Activated CD8-positive, alpha-beta T cell treated with anti-CD3 and anti-CD28 coated beads for 36 hours (primary cell): Measurements from ENCODE around the gene STBD1. TPM values are rescaled to one million over a fixed set of nuclear protein-coding genes. Genes with fewer than 3 reads are reported as not detected.

Experiments
- ATAC-seq: fragments of 200-7000 bp; cut with Tn5 transposase; one replicate; pipeline ENCODE4 v1.10.0; 2021; ENCODE audit warnings: mild to moderate bottlenecking, moderate library complexity
- CTCF ChIA-PET: fragments of 350-600 bp; sonication (Branson Sonifier 250); formaldehyde crosslinking; loops from one replicate; lab custom pipeline; 2021; ENCODE audit warnings: antibody characterized with exemption; lab: Charles Lee
- POLR2A ChIA-PET: fragments of 350-600 bp; sonication (Branson Sonifier 250); formaldehyde crosslinking; loops from one replicate; lab custom pipeline; 2021; ENCODE audit warnings: antibody characterized with exemption; lab: Charles Lee
- DNase-seq: peaks from one replicate; pipeline ENCODE4 v3.0.0-alpha.2; 2020
- H3K27ac Mint-ChIP-seq: one replicate; pipeline ENCODE4 v1.8.0; 2021; ENCODE audit warnings: mild to moderate bottlenecking, mixed read lengths
- H3K27me3 Mint-ChIP-seq: one replicate; pipeline ENCODE4 v1.8.0; 2021; ENCODE audit warnings: mixed read lengths
- H3K36me3 Mint-ChIP-seq: one replicate; pipeline ENCODE4 v1.8.0; 2021; ENCODE audit warnings: low read depth, mixed read lengths
- H3K4me1 Mint-ChIP-seq: one replicate; pipeline ENCODE4 v1.8.0; 2021; ENCODE audit warnings: low read depth, mixed read lengths
- H3K4me3 Mint-ChIP-seq: one replicate; pipeline ENCODE4 v1.8.0; 2021; ENCODE audit warnings: mild to moderate bottlenecking, moderate library complexity, mixed read lengths
- H3K9me3 Mint-ChIP-seq: one replicate; pipeline ENCODE4 v1.8.0; 2021; ENCODE audit warnings: mixed read lengths
- intact Hi-C: fragments of 100-400 bp; cut with micrococcal nuclease; formaldehyde crosslinking; loops from one replicate; pipeline ENCODE4 v1.10.0; 2022
- total RNA-seq, 2 experiments: library from RNA; stranded (reverse); gene quantifications; one replicate each; pipeline ENCODE4 v1.2.3, GENCODE V29; 2021
- TF ChIP-seq, protein P1 (sequence below): fragments of 200-600 bp; IDR thresholded peaks from one replicate; pipeline ENCODE4 v1.8.0; 2022; ENCODE audit warnings: antibody characterized with exemption, mild to moderate bottlenecking

STBD1 gene
- total RNA-seq, 2 experiments from 2014 or later, result 0.18 to 0.29 TPM

DNA sequence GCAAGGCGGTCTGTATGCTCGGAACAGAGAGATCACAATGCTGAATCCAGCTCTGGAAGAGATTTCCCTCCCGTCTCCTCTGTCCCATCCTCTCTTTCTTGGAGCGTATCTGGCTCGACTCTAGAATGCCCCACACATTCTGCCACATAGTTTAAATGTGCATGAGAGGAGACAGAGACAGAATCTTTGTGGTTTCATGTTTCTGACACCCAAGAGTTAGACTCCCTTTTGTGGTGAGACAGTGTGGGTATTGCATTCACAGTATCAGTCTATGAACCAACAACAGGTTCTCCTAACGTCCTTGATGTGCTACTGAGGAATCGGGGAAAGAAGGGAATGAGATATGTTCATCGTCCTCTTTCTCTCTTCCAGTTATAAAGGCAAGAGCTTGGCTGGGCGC is 29.7 kb upstream of the STBD1 start:
- peaks cover 8% of the 10 kb centered on the region for H3K27me3 Mint-ChIP-seq
- TF ChIP-seq, protein P1, sequence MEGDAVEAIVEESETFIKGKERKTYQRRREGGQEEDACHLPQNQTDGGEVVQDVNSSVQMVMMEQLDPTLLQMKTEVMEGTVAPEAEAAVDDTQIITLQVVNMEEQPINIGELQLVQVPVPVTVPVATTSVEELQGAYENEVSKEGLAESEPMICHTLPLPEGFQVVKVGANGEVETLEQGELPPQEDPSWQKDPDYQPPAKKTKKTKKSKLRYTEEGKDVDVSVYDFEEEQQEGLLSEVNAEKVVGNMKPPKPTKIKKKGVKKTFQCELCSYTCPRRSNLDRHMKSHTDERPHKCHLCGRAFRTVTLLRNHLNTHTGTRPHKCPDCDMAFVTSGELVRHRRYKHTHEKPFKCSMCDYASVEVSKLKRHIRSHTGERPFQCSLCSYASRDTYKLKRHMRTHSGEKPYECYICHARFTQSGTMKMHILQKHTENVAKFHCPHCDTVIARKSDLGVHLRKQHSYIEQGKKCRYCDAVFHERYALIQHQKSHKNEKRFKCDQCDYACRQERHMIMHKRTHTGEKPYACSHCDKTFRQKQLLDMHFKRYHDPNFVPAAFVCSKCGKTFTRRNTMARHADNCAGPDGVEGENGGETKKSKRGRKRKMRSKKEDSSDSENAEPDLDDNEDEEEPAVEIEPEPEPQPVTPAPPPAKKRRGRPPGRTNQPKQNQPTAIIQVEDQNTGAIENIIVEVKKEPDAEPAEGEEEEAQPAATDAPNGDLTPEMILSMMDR, result no peak
- no peak overlapping the region for H3K4me3 Mint-ChIP-seq
- peaks cover 2% of the 10 kb centered on the region for H3K4me1 Mint-ChIP-seq
- ChIA-PET POLR2A (no interaction called here), CTCF (interaction anchor here (3.1 to 6.2 kb wide), 2 partner anchors 97 to 101 kb away, joined by 18 to 58 read pairs; no protein-coding TSS in a partner anchor)
- H3K9me3 Mint-ChIP-seq, result no peaks in the 10 kb centered on the region
- no peaks in the 10 kb centered on the region for H3K36me3 Mint-ChIP-seq
- intact Hi-C loops, result loop anchor here (10.0 kb wide), 1 partner anchor 98 kb away; no protein-coding TSS in a partner anchor
- no peak for ATAC-seq
- no peak overlapping the region for H3K27ac Mint-ChIP-seq
- no peak for DNase-seq

DNA sequence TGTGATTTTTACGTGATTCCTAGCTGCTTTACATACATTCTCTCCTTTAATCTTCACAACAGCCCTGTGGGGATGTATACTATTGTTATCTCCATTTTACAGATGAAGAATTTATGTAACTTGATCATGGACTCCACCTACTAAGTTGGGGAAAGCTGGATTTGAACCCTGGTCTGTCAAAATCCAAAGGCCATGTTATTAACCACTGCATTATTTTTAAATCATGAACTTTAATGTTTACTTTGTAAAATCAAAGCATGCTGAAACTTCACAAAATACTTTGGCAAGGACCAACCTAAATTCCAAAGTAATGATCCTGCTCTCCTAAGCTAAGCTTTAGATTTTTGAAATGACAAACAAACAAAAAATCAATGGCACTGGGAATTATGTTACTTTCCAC is 28.9 kb upstream of the STBD1 start:
- DNase-seq (no peak), ATAC-seq (no peak)
- no peaks in the 10 kb centered on the region for H3K9me3 Mint-ChIP-seq
- no peak overlapping the region for H3K27ac Mint-ChIP-seq
- no peak overlapping the region for H3K4me3 Mint-ChIP-seq
- CTCF ChIA-PET, result interaction anchor here (3.1 to 6.2 kb wide), 2 partner anchors 98 to 100 kb away, joined by 18 to 58 read pairs; no protein-coding TSS in a partner anchor
- intact Hi-C loops, result loop anchor here (10.0 kb wide), 1 partner anchor 97 kb away; no protein-coding TSS in a partner anchor
- TF ChIP-seq, protein P1, result no peak
- peaks cover 2% of the 10 kb centered on the region for H3K4me1 Mint-ChIP-seq
- H3K27me3 Mint-ChIP-seq, result peaks cover 8% of the 10 kb centered on the region
- H3K36me3 Mint-ChIP-seq, result no peaks in the 10 kb centered on the region
- POLR2A ChIA-PET, result interaction anchor here (0.8 to 1.1 kb wide), 2 partner anchors 23 to 220 kb away, joined by 3 read pairs; no protein-coding TSS in a partner anchor

DNA sequence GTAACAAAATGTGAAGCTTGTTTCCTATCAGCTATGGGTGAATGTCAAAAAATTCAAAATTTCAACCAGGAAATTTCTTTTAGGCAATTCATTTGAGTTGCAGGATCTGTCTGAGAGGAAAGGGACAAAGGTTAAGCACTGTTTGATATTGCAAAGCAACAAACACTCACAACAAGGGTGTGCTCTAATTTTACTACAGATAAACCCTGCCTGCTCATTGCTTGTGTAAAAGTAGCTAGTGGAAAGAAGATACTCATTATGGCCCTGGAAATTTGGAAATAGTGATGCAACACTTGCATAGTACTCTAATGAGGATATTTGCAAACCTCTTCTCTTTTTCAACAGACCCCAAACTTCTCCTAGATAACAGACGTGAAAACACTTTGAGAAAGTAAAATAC is 27.9 kb upstream of the STBD1 start:
- Mint-ChIP-seq H3K27me3 (peaks cover 8% of the 10 kb centered on the region), H3K36me3 (no peaks in the 10 kb centered on the region), H3K4me1 (peaks cover 2% of the 10 kb centered on the region), H3K27ac (no peak overlapping the region), H3K4me3 (no peak overlapping the region), H3K9me3 (no peaks in the 10 kb centered on the region)
- intact Hi-C loops, result loop anchor here (10.0 kb wide), 1 partner anchor 96 kb away; no protein-coding TSS in a partner anchor
- CTCF ChIA-PET, result interaction anchor here (0.8 to 6.2 kb wide), 12 partner anchors 8 to 226 kb away, joined by 3 to 58 read pairs (median 4); no protein-coding TSS in a partner anchor
- TF ChIP-seq, protein P1, result no peak
- ATAC-seq, result no peak
- POLR2A ChIA-PET, result interaction anchor here (1.1 kb wide), 1 partner anchor 24 kb away, joined by 3 read pairs; no protein-coding TSS in a partner anchor
- DNase-seq, result no peak

DNA sequence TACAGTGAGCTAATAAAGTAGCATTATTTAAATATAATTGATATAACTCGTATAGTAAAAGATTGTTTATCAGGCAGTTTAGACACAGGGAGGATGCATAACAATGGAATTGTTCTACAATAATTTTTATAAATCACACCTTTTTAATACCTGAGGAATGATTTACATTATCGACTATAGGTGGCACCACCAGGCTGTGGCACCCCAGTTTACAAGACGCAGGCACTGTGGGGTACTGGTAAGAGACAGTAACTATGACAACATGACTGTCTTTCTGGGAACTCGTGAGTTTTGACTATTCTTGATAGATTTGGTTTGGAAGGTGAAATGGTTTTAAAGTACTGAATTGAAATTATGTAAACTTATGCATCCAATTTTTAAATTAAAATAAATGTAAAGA is 27.1 kb upstream of the STBD1 start:
- ATAC-seq (peak; percentile 58), DNase-seq (peak; percentile 53)
- TF ChIP-seq, protein P1, result peak; percentile 43
- H3K4me1 Mint-ChIP-seq, result peaks cover 2% of the 10 kb centered on the region
- H3K27me3 Mint-ChIP-seq, result peaks cover 8% of the 10 kb centered on the region
- H3K36me3 Mint-ChIP-seq, result no peaks in the 10 kb centered on the region
- intact Hi-C loops, result loop anchor here (10.0 kb wide), 1 partner anchor 95 kb away; no protein-coding TSS in a partner anchor
- H3K9me3 Mint-ChIP-seq, result no peaks in the 10 kb centered on the region
- no peak overlapping the region for H3K27ac Mint-ChIP-seq
- ChIA-PET CTCF (interaction anchor here (0.8 to 6.2 kb wide), 11 partner anchors 9 to 225 kb away, joined by 3 to 58 read pairs (median 4); no protein-coding TSS in a partner anchor), POLR2A (no interaction called here)
- no peak overlapping the region for H3K4me3 Mint-ChIP-seq
